Panc1 (cell line): ENCODE results near the gene RCSD1. TPM values are rescaled to one million over a fixed set of nuclear protein-coding genes. Genes with fewer than 3 reads are reported as not detected.

Source experiments
- ATAC-seq: fragments of 200-7000 bp; cut with Tn5 transposase; 2 replicates; pipeline ENCODE4 v1.9.1; 2020; ENCODE audit warnings: mild to moderate bottlenecking, moderate library complexity
- BruUV-seq: library from RNA; stranded (reverse); fragments of 400-500 nt; replicated peaks from 2 replicates; lab custom pipeline; 2021; lab: Mats Ljungman, UMichigan
- CTCF ChIA-PET: fragments of 300-600 bp; sonication (Branson Sonifier 250); formaldehyde crosslinking; loops from one replicate; lab custom pipeline; 2022; ENCODE audit warnings: antibody characterized with exemption; lab: Charles Lee
- POLR2A ChIA-PET: fragments of 300-600 bp; sonication (Branson Sonifier 250); formaldehyde crosslinking; loops from one replicate; lab custom pipeline; 2022; ENCODE audit warnings: antibody characterized with exemption; lab: Charles Lee
- DNase-seq: peaks from one replicate; pipeline ENCODE4 v3.0.0-alpha.2; 2010; ENCODE audit warnings: low read depth, low spot score
- H3K27ac ChIP-seq: 2 replicates; pipeline ENCODE4 v1.5.1; 2011; ENCODE audit warnings: mild to moderate bottlenecking, low read length, inconsistent platforms
- H3K27me3 ChIP-seq: fragments of 200-500 bp; sonication (Bioruptor generic); 2 replicates; pipeline ENCODE4 v1.6.0; 2014; ENCODE audit warnings: low read length, inconsistent platforms; ENCODE audit not compliant: control insufficient read depth, insufficient read depth
- H3K36me3 ChIP-seq: fragments of 200-500 bp; sonication (Bioruptor generic); 2 replicates; pipeline ENCODE4 v1.5.1; 2014; ENCODE audit warnings: inconsistent platforms, mild to moderate bottlenecking, low read length, moderate library complexity; ENCODE audit not compliant: control insufficient read depth, insufficient read depth
- H3K4me1 ChIP-seq: 2 replicates; pipeline ENCODE4 v1.5.1; 2011; ENCODE audit warnings: inconsistent platforms, mild to moderate bottlenecking, low read length, moderate library complexity; ENCODE audit not compliant: control insufficient read depth, insufficient read depth
- H3K4me3 ChIP-seq, 2 experiments: 2 replicates each; pipeline ENCODE4 v1.5.1; 2011 to 2012; ENCODE audit warnings: low read depth in 2 of 2, low read length in 2 of 2, mild to moderate bottlenecking in 2 of 2, inconsistent platforms in 1 of 2, moderate library complexity in 1 of 2
- H3K9me3 ChIP-seq: fragments of 200-500 bp; sonication (Bioruptor generic); 2 replicates; pipeline ENCODE4 v1.5.1; 2014; ENCODE audit warnings: low read depth, mild to moderate bottlenecking, inconsistent platforms, low read length, moderate library complexity; ENCODE audit not compliant: control insufficient read depth, insufficient read depth
- POLR2AphosphoS5 ChIP-seq: IDR thresholded peaks from 2 replicates; pipeline ENCODE4 v1.6.1; 2012; ENCODE audit warnings: mild to moderate bottlenecking, low read depth, low read length, moderate library complexity
- SIN3A ChIP-seq: IDR thresholded peaks from 2 replicates; pipeline ENCODE4 v1.6.1; 2012; ENCODE audit warnings: low read depth, mild to moderate bottlenecking, low read length, moderate library complexity, borderline replicate concordance; ENCODE audit not compliant: insufficient read depth
- TCF7L2 ChIP-seq: IDR thresholded peaks from 2 replicates; pipeline ENCODE4 v1.6.1; 2011; ENCODE audit warnings: mild to moderate bottlenecking, low read depth, low read length, inconsistent platforms
- in situ Hi-C: cut with HindIII; loops from 2 replicates; pipeline ENCODE4 v1.10.0; 2016; ENCODE audit warnings: low sequenced_read_pairs, low pct_unique_long_range_greater_than_20kb
- intact Hi-C: fragments of 100-400 bp; cut with micrococcal nuclease; formaldehyde crosslinking; loops from one replicate; pipeline ENCODE4 v1.10.0; 2022; ENCODE audit not compliant: unreplicated experiment
- total RNA-seq: library from RNA; stranded (reverse); gene quantifications from one replicate; pipeline ENCODE4 v1.2.1, GENCODE V29; 2021; ENCODE audit not compliant: unreplicated experiment
- TF ChIP-seq, protein P1 (sequence below), 2 experiments: IDR thresholded peaks; 2 replicates each; pipeline ENCODE4 v1.6.1; 2011 to 2012; ENCODE audit warnings: low read depth in 2 of 2, control low read depth in 1 of 2, low read length in 1 of 2, mild to moderate bottlenecking in 1 of 2, moderate library complexity in 1 of 2; ENCODE audit not compliant: insufficient read depth in 1 of 2
- TF ChIP-seq, protein P2 (sequence below): fragments of 450-650 bp; IDR thresholded peaks from 2 replicates; pipeline ENCODE4 v1.5.1; 2017; ENCODE audit warnings: mild to moderate bottlenecking

Gene RCSD1
- total RNA-seq, 1 experiment from 2014 or later = 1.4 TPM

DNA sequence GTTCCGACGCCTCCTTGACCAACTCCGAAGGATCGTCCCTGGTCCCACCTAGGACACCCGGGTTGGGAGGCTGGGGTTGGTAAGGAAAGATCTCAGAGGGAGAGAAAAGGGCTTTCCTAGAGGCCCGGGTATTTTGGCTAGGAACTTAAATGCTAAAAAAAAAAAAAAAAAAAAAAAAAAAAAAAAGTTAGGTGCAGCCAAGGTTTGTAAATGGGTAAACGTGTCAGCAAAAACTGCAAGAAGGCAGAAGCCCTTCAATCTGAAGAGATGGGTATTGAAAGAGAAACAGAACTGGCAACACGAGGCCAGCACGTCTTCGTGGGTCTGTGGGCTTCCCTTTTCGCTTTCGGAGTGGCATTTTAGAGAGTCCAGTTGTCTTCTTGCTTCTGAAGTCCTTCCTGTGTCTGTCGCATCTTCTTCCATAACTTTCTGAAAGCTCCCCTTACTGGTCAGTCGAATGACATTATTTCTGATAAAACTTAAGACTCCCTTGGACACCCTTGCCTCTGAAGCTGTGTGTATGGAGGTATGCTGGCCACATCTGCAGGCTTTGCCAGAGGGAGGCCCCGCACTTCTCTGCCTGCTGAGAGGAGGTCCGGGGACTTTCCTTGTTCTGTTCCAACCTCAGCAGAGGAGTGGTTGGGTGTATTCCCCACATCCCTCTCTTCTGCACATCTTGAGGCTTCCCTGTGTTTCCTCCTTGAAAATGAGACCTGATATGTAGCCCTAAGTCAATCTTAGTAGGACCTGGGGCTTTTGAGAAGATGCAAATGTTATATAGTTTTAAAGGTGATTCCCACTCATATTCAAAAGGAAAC lies 745 bp downstream of the RCSD1 start:
- DNase-seq = no peak
- BruUV-seq = no TSS peak
- H3K4me3 ChIP-seq = peak overlapping the region; percentile 42 to 58
- H3K4me1 ChIP-seq = peaks cover 29% of the 10 kb centered on the region
- ChIA-PET CTCF (no interaction called here), POLR2A (interaction anchor here (0.6 to 0.7 kb wide), 2 partner anchors 91 to 1456 kb away, joined by 3 to 8 read pairs; partner anchors contain the start of gene MPZL1)
- intact Hi-C loops = no loop called here
- in situ Hi-C loops = no loop called here
- TF ChIP-seq, protein P1, sequence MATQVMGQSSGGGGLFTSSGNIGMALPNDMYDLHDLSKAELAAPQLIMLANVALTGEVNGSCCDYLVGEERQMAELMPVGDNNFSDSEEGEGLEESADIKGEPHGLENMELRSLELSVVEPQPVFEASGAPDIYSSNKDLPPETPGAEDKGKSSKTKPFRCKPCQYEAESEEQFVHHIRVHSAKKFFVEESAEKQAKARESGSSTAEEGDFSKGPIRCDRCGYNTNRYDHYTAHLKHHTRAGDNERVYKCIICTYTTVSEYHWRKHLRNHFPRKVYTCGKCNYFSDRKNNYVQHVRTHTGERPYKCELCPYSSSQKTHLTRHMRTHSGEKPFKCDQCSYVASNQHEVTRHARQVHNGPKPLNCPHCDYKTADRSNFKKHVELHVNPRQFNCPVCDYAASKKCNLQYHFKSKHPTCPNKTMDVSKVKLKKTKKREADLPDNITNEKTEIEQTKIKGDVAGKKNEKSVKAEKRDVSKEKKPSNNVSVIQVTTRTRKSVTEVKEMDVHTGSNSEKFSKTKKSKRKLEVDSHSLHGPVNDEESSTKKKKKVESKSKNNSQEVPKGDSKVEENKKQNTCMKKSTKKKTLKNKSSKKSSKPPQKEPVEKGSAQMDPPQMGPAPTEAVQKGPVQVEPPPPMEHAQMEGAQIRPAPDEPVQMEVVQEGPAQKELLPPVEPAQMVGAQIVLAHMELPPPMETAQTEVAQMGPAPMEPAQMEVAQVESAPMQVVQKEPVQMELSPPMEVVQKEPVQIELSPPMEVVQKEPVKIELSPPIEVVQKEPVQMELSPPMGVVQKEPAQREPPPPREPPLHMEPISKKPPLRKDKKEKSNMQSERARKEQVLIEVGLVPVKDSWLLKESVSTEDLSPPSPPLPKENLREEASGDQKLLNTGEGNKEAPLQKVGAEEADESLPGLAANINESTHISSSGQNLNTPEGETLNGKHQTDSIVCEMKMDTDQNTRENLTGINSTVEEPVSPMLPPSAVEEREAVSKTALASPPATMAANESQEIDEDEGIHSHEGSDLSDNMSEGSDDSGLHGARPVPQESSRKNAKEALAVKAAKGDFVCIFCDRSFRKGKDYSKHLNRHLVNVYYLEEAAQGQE (IDR thresholded peaks at IDR 0.05; ENCODE audit: insufficient read depth in 1 of 2, low read depth in 2 of 2, low read length in 1 of 2) = no peak
- TF ChIP-seq, protein P2, sequence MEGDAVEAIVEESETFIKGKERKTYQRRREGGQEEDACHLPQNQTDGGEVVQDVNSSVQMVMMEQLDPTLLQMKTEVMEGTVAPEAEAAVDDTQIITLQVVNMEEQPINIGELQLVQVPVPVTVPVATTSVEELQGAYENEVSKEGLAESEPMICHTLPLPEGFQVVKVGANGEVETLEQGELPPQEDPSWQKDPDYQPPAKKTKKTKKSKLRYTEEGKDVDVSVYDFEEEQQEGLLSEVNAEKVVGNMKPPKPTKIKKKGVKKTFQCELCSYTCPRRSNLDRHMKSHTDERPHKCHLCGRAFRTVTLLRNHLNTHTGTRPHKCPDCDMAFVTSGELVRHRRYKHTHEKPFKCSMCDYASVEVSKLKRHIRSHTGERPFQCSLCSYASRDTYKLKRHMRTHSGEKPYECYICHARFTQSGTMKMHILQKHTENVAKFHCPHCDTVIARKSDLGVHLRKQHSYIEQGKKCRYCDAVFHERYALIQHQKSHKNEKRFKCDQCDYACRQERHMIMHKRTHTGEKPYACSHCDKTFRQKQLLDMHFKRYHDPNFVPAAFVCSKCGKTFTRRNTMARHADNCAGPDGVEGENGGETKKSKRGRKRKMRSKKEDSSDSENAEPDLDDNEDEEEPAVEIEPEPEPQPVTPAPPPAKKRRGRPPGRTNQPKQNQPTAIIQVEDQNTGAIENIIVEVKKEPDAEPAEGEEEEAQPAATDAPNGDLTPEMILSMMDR = no peak
- TF ChIP-seq POLR2AphosphoS5 = no peak
- no peak for TF ChIP-seq TCF7L2
- TF ChIP-seq SIN3A = no peak
- H3K27me3 ChIP-seq = no peaks in the 10 kb centered on the region
- peak overlapping the region; percentile 63; the same call in 1 of the 2 replicates for H3K27ac ChIP-seq
- ATAC-seq = no peak
- H3K36me3 ChIP-seq = no peaks in the 10 kb centered on the region
- H3K9me3 ChIP-seq = no peaks in the 10 kb centered on the region

DNA sequence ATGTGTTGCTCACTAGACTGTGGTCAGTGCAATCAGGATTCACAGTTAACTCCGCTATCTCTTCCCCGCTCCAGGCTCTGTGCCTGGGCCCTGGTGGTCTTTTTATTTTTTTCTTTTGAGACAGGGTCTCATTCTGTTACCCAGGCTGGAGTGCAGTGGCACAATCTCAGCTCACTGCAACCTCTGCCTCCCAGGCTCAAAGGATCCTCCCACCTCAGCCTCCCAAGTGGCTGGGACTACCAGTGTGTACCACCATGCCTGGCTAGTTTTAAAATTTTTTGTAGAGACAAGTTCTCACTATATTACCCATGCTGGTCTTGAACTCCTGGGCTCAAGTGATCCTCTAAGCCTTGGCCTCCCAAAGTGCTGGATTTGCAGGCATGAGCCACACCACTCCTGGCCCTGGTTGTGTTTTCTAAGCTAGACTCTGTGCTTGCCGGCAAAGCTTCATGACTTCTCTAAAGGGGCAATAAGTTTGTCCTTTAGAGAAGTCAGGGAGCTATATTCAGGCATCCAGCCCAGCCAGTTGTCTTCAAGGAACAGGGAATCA lies 1.4 kb downstream of the RCSD1 start:
- Histone ChIP-seq H3K27me3 (no peaks in the 10 kb centered on the region), H3K4me1 (peaks cover 29% of the 10 kb centered on the region), H3K4me3 (no peak overlapping the region), H3K27ac (no peak overlapping the region), H3K36me3 (no peaks in the 10 kb centered on the region), H3K9me3 (no peaks in the 10 kb centered on the region)
- ChIA-PET POLR2A (interaction anchor here (0.6 kb wide), 1 partner anchor 90 kb away, joined by 3 read pairs; the partner anchor contains the start of gene MPZL1), CTCF (no interaction called here)
- intact Hi-C loops = no loop called here
- no TSS peak for BruUV-seq
- in situ Hi-C loops = no loop called here
- DNase-seq (no peak), ATAC-seq (no peak)
- no peak for TF ChIP-seq TCF7L2
- TF ChIP-seq POLR2AphosphoS5 = no peak
- TF ChIP-seq, protein P1 (IDR thresholded peaks at IDR 0.05; ENCODE audit: insufficient read depth in 1 of 2, low read depth in 2 of 2, low read length in 1 of 2) = no peak
- TF ChIP-seq, protein P2 = no peak
- TF ChIP-seq SIN3A = no peak
